OCI-LY7 (cell line): ENCODE results near the gene SLC30A3.

Experiments used
- CTCF ChIP-seq: fragments of 200-600 bp; sonication (generic); conservative IDR thresholded peaks from 2 replicates; pipeline ENCODE4 v1.5.1; 2014; ENCODE audit warnings: mild to moderate bottlenecking, antibody characterized with exemption, low read length, moderate library complexity, mixed read lengths
- EZH2phosphoT487 ChIP-seq: fragments of 200-600 bp; sonication (generic); IDR thresholded peaks from 2 replicates; pipeline ENCODE4 v1.6.1; 2018; ENCODE audit warnings: low read depth, borderline replicate concordance, mild to moderate bottlenecking, mixed run types, antibody characterized with exemption, low read length, moderate library complexity, mixed read lengths

GRCh38 chr2:27265536-27265870 lies 2.7 kb upstream of the SLC30A3 start:
- TF ChIP-seq CTCF (no peak), EZH2phosphoT487 (no peak)
